ENCODE results near the gene CRYGN.
A peak's percentile ranks its signal among the peaks of the same experiment; 100 is the strongest.

The CRYGN gene

DNA sequence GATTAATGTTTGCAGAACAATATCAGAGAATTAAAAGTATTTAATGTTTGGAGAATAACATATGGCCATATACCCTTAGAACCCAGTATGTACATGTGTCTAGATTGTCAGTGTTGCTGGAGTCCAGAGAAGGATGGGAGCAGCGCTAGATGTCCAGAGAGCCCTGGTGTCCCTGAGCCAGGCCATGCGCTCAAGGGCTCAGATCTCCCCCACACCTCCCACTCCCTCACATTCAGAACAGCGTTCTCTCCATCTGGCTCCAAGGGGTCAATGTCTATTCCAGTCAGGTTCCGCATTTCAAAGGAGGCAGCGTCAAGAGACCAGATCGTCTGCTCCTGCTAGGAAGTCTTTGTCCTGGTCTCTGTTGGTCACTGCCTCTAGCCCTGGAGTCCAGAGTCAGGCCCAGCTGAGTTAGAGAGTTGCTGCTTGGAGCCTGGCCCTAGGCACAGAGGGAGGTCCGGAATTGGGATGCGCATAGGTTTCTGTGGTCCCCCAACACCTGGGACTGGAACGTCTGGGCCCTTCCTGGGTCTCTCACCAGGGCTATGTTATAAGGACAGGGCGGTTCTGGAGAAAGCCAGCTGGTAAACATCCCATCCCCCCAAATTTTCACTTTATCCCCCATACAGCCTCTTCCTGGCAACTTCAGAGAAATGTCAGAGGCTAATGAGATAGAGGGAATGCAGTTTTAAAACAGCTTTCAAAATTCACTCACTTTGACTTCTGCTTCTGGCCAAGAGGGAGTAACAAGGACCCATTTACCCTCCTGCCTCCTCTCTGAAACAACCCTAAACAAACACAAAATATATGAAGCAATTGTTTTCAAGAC is 23.6 kb downstream of the CRYGN start:
- TF ChIP-seq, protein P1, sequence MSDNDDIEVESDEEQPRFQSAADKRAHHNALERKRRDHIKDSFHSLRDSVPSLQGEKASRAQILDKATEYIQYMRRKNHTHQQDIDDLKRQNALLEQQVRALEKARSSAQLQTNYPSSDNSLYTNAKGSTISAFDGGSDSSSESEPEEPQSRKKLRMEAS (IDR thresholded peaks at IDR 0.05; ENCODE audit: low read depth, low read length) = peak; percentile 28; the same call in 1 of the 2 replicates
- TF ChIP-seq, protein P2, sequence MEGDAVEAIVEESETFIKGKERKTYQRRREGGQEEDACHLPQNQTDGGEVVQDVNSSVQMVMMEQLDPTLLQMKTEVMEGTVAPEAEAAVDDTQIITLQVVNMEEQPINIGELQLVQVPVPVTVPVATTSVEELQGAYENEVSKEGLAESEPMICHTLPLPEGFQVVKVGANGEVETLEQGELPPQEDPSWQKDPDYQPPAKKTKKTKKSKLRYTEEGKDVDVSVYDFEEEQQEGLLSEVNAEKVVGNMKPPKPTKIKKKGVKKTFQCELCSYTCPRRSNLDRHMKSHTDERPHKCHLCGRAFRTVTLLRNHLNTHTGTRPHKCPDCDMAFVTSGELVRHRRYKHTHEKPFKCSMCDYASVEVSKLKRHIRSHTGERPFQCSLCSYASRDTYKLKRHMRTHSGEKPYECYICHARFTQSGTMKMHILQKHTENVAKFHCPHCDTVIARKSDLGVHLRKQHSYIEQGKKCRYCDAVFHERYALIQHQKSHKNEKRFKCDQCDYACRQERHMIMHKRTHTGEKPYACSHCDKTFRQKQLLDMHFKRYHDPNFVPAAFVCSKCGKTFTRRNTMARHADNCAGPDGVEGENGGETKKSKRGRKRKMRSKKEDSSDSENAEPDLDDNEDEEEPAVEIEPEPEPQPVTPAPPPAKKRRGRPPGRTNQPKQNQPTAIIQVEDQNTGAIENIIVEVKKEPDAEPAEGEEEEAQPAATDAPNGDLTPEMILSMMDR (IDR thresholded peaks at IDR 0.05; ENCODE audit: low read depth, low read length) = no peak
- TF ChIP-seq MYC (IDR thresholded peaks at IDR 0.05; ENCODE audit: low read depth, low read length) (peak; percentile 62), POLR2A (IDR thresholded peaks at IDR 0.05; ENCODE audit: extremely low read depth, insufficient read length) (no peak)
- DNase-seq (ENCODE audit: low read depth) = peak; percentile 81
- no peak overlapping the region for H3K4me3 ChIP-seq (ENCODE audit: low read depth, low read length)

DNA sequence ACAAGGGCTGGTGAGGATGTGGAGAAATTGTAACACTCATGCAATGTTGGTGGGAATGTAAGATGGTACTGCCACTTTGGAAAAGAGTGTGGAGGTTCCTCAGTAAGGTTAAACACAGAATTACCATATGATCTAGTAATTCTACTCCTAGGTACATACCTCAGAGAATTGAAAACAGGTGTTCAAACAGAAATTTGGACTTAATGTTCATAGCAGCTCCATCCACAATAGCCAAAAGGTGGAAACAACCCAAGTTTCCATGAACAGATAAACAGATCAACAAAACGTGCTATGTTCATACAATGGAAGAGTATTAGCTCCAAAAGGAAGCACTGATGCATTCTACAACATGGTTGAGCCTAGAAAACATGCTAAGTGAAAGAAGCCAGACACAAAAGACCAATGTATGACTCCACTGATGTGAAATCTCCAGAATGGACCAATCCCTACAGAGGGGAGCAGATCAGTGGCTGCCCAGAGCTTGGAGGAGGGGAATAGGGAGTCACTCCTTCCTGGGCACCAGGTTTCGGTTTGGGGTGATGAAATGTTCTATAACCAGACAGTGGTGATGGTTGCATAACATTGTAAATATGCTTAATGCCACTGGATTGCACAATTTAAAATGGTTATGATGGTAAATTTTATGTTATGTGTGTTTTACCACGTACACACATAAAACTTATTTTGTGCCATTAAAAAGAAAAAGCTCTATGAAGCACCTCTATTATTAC is 24.4 kb downstream of the CRYGN start:
- H3K4me3 ChIP-seq (ENCODE audit: low read depth, low read length) = no peak overlapping the region
- TF ChIP-seq, protein P2 (IDR thresholded peaks at IDR 0.05; ENCODE audit: low read depth, low read length) = no peak
- TF ChIP-seq MYC (IDR thresholded peaks at IDR 0.05; ENCODE audit: low read depth, low read length) = peak; percentile 48
- peak; percentile 99 for DNase-seq (ENCODE audit: low read depth)

DNA sequence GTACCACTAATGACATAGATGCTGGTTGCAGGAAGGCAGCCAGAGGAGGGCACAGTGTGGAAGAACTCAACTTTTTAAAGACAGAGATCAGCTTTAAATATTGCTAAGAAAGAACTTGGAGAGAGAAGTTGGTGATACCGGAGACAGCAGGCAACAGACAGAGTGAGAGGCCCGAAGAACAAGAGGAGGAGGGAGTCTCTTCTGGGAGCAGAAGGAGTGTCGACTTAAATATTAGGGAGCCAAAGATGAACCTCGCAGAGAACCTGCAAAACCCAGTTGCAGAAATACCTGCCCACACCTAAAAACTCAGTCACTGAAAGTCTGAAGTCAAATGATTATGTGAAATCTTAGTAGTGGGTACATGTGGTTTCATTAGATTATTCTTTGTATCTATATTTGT is 26.7 kb downstream of the CRYGN start:
- no peak for DNase-seq (ENCODE audit: low read depth)
- TF ChIP-seq MYC (IDR thresholded peaks at IDR 0.05; ENCODE audit: low read depth, low read length) (no peak), POLR2A (IDR thresholded peaks at IDR 0.05; ENCODE audit: extremely low read depth, insufficient read length) (no peak)
- TF ChIP-seq, protein P1 (IDR thresholded peaks at IDR 0.05; ENCODE audit: low read depth, low read length) = no peak
- TF ChIP-seq, protein P2 (IDR thresholded peaks at IDR 0.05; ENCODE audit: low read depth, low read length) = no peak

DNA sequence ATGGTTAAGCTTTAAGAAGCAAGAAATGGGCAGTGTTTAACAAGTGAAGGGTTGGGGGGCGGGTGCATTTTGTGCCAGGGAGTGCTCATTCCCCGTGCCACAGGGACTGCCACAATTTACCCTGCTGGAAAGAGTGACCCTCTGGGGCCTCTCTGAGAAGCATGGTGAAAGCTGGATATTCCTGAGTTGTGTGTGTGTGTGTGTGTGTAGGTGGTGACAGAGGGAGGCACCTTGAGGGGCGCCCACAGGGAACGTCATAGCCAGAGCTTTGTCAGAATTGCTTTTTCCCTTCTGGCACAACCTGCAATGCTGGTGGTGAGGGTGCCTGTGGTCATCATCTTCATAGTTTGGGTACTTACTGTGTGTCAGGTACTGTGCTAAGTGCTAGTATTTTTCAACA is 27.6 kb downstream of the CRYGN start:
- TF ChIP-seq POLR2A (IDR thresholded peaks at IDR 0.05; ENCODE audit: extremely low read depth, insufficient read length) = no peak
- TF ChIP-seq, protein P1 (IDR thresholded peaks at IDR 0.05; ENCODE audit: low read depth, low read length) = no peak
- no peak for TF ChIP-seq MYC (IDR thresholded peaks at IDR 0.05; ENCODE audit: low read depth, low read length)
- TF ChIP-seq, protein P2 (IDR thresholded peaks at IDR 0.05; ENCODE audit: low read depth, low read length) = no peak
- H3K4me3 ChIP-seq (ENCODE audit: low read depth, low read length) = no peak overlapping the region
- no peak for DNase-seq (ENCODE audit: low read depth)

More for the DNA sequence above, 26.7 kb downstream of the CRYGN start:
- no peak overlapping the region for H3K4me3 ChIP-seq (ENCODE audit: low read depth, low read length)

DNA sequence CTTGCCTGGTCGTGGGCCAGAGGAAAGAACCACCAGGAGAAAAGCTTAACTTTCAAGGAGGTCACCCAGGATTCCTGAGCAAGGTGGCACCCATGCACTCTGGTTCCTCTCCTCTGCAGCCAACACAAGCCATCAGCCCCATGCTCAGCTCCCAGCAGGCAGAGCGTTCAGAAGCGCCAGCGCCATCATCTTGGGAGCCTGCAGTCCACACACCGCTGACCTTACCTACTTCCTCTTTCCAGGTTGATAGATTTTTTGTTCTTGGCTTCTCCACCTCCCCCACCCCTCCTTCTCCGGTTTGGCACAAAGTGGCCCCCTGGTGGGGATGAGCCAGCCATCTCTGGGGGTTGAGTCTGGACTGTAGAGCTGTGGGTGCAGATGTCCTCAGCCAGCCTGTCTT is 28.4 kb downstream of the CRYGN start:
- TF ChIP-seq POLR2A (IDR thresholded peaks at IDR 0.05; ENCODE audit: extremely low read depth, insufficient read length) (peak; percentile 21), MYC (IDR thresholded peaks at IDR 0.05; ENCODE audit: low read depth, low read length) (no peak; the same call in 1 of the 2 replicates)
- TF ChIP-seq, protein P1 (IDR thresholded peaks at IDR 0.05; ENCODE audit: low read depth, low read length) = peak; percentile 69
- TF ChIP-seq, protein P2 (IDR thresholded peaks at IDR 0.05; ENCODE audit: low read depth, low read length) = peak; percentile 70
- DNase-seq (ENCODE audit: low read depth) = peak; percentile 99

More for the DNA sequence above, 28.4 kb downstream of the CRYGN start:
- H3K4me3 ChIP-seq (ENCODE audit: low read depth, low read length) = peak overlapping the region; percentile 22
